ENCODE results near the gene SLC6A7. TPM values are rescaled to one million over a fixed set of nuclear protein-coding genes. Genes with fewer than 3 reads are reported as not detected.
"Not testable (repeated sequence)": the region's sequence is repeated elsewhere in the genome, so short reads cannot be mapped to it uniquely, and the experiment has no call there.

SLC6A7 gene
- total and polyA plus RNA-seq, 5 experiments from 2014 or later: not detected

DNA sequence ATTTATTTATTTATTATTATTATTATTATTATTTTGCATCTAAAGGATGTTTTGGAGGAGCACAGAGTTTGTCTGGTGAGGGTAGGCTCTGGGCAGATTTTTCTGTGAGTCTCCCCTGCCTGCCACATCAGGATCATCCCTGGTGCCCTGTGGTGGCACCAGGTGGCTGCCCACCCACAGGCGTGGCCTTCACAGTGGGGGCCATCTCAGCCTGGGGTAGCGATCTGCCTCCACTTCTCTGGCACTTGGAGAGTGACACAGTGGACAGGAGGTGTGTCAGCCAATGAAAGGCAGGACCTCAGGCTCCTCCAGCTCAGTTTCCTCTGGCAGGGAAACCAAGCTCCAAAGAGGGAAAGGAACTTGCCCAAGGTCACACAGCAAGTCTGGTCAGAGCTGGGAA, 30.0 kb downstream of the SLC6A7 start:
- Mint-ChIP-seq H3K27me3 (peaks cover 2 to 30% (median 9%) of the 10 kb centered on the region in 5 donors), H3K36me3 (no peaks in the 10 kb centered on the region), H3K4me3 (no peak overlapping the region), H3K9me3 (no peaks in the 10 kb centered on the region), H3K27ac (no peak overlapping the region), H3K4me1 (peaks cover 2 to 9% (median 3%) of the 10 kb centered on the region in 4 donors)
- POLR2A ChIA-PET: no interaction called here
- ATAC-seq (no peak), DNase-seq (no peak)

- ATAC-seq (no peak), DNase-seq (no peak)
- Mint-ChIP-seq H3K27ac (no peak overlapping the region), H3K36me3 (no peaks in the 10 kb centered on the region), H3K9me3 (no peaks in the 10 kb centered on the region), H3K4me1 (peaks cover 2 to 9% (median 3%) of the 10 kb centered on the region in 4 donors), H3K4me3 (no peak overlapping the region), H3K27me3 (peaks cover 2 to 20% (median 9%) of the 10 kb centered on the region in 5 donors)
- POLR2A ChIA-PET: no interaction called here
Observed at GRCh38 chr5:150221471-150221870, 31.6 kb downstream of the SLC6A7 start.

GRCh38 chr5:150222906-150223305, 33.0 kb downstream of the SLC6A7 start:
- POLR2A ChIA-PET: no interaction called here
- peaks cover 0 to 4% (median 2%) of the 10 kb centered on the region in 4 donors for H3K4me1 Mint-ChIP-seq
- no peak overlapping the region for H3K27ac Mint-ChIP-seq
- no peak for ATAC-seq
- no peaks in the 10 kb centered on the region for H3K36me3 Mint-ChIP-seq
- DNase-seq: no peak
- peaks cover 0 to 6% (median 0%) of the 10 kb centered on the region in 5 donors for H3K27me3 Mint-ChIP-seq
- H3K4me3 Mint-ChIP-seq: no peak overlapping the region
- H3K9me3 Mint-ChIP-seq: no peaks in the 10 kb centered on the region

DNA sequence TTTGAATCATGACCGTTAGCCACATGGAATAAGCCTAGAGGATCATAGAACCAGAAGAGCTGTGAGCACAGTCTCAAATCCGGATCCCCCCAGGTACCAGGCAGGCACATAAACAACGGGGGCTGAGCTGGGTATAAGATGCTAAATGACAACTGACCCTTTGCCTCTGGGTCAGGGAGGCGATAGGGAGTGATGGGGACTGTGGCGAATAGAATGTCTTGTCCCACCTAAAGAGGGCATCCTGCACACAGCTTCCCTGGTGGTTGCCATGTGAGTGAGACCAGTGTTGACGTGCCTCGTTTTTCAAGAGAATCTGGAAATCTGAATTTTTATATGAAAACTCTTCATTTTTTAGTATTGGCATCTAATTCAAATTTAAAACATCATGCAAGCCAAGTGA, 33.6 kb downstream of the SLC6A7 start:
- Mint-ChIP-seq H3K36me3 (no peaks in the 10 kb centered on the region), H3K4me1 (no peaks in the 10 kb centered on the region), H3K9me3 (no peaks in the 10 kb centered on the region), H3K27me3 (peaks cover 0 to under 1% (median 0%) of the 10 kb centered on the region in 5 donors), H3K4me3 (no peak overlapping the region), H3K27ac (no peak overlapping the region)
- DNase-seq (no peak), ATAC-seq (no peak)
- POLR2A ChIA-PET: no interaction called here

GRCh38 chr5:150224483-150225027, 34.7 kb downstream of the SLC6A7 start:
- H3K36me3 Mint-ChIP-seq: no peaks in the 10 kb centered on the region
- POLR2A ChIA-PET: no interaction called here
- H3K9me3 Mint-ChIP-seq: no peaks in the 10 kb centered on the region
- no peaks in the 10 kb centered on the region for H3K4me1 Mint-ChIP-seq
- ATAC-seq: no peak
- H3K27me3 Mint-ChIP-seq: peaks cover 0 to under 1% (median 0%) of the 10 kb centered on the region in 5 donors
- H3K4me3 Mint-ChIP-seq: no peak overlapping the region
- no peak for DNase-seq
- H3K27ac Mint-ChIP-seq: no peak overlapping the region

GRCh38 chr5:150227036-150227435, 37.2 kb downstream of the SLC6A7 start:
- DNase-seq: no peak
- no peak for ATAC-seq
- H3K9me3 Mint-ChIP-seq: no peaks in the 10 kb centered on the region
- H3K36me3 Mint-ChIP-seq: no peaks in the 10 kb centered on the region
- peaks cover 0 to 1% (median 0%) of the 10 kb centered on the region in 5 donors for H3K27me3 Mint-ChIP-seq
- no peak overlapping the region for H3K4me3 Mint-ChIP-seq
- H3K27ac Mint-ChIP-seq: peak overlapping the region in 1 of 10 donors; percentile 35
- peaks cover 0 to 3% (median 0%) of the 10 kb centered on the region in 4 donors for H3K4me1 Mint-ChIP-seq
- POLR2A ChIA-PET: no interaction called here

DNA sequence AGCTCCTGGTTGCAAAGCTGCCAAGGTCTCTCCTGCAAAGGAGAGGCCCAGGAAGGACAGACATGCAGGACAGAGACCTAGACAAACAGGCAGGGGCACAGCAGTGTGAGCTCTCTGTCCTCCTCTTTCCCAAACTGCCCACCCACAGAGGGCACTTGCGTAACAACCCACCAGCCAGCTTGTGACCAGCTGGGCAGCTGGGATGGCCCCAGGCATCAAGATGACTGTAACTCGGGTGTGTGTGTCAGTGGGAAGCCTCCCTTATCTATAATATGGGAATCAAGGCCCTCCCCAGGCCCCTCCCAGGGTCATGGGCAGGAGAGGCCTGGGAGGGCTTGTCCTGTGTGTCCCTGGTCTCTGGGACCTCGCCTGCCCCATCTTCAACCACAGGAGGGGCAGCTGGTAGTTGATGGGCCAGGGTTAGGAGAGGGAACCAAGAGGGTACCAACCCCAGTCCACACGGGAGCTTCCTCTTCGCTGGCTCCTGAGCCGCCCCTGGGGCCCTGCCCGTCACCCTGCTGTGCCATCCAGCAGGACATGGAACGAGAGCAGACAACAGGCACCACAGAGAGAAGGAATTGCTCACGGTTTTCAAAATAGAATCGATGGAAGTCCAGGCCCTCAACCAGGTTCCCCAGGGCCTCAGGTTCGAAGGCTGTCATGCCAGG, 37.9 kb downstream of the SLC6A7 start:
- ATAC-seq (no peak), DNase-seq (no peak)
- Mint-ChIP-seq H3K36me3 (no peaks in the 10 kb centered on the region), H3K27me3 (peaks cover 0 to 1% (median 0%) of the 10 kb centered on the region in 5 donors), H3K9me3 (no peaks in the 10 kb centered on the region), H3K4me3 (no peak overlapping the region), H3K4me1 (peaks cover 0 to 3% (median 0%) of the 10 kb centered on the region in 4 donors), H3K27ac (no peak overlapping the region)
- POLR2A ChIA-PET: no interaction called here

GRCh38 chr5:150229571-150229970, 39.7 kb downstream of the SLC6A7 start:
- Mint-ChIP-seq H3K9me3 (no peaks in the 10 kb centered on the region), H3K27ac (no peak overlapping the region), H3K4me3 (no peak overlapping the region), H3K27me3 (peaks cover 0 to 1% (median 0%) of the 10 kb centered on the region in 5 donors), H3K36me3 (no peaks in the 10 kb centered on the region), H3K4me1 (peaks cover 0 to 3% (median 0%) of the 10 kb centered on the region in 4 donors)
- POLR2A ChIA-PET: no interaction called here
- ATAC-seq (no peak), DNase-seq (no peak)

- H3K4me3 Mint-ChIP-seq: no peak overlapping the region
Observed at GRCh38 chr5:150230842-150231241, 41.0 kb downstream of the SLC6A7 start.

GRCh38 chr5:150233706-150234105, 43.8 kb downstream of the SLC6A7 start:
- DNase-seq, H3K36me3 Mint-ChIP-seq, ATAC-seq, H3K4me1 Mint-ChIP-seq, POLR2A ChIA-PET, H3K27ac Mint-ChIP-seq, H3K27me3 Mint-ChIP-seq, H3K4me3 Mint-ChIP-seq, H3K9me3 Mint-ChIP-seq: not testable (repeated sequence)

More at GRCh38 chr5:150230842-150231241, 41.0 kb downstream of the SLC6A7 start:
- H3K27ac Mint-ChIP-seq: no peak overlapping the region
- ATAC-seq: no peak
- peaks cover 0 to 1% (median 0%) of the 10 kb centered on the region in 5 donors for H3K27me3 Mint-ChIP-seq
- POLR2A ChIA-PET: interaction anchor here (0.5 kb wide), 1 partner anchor 1086 kb away, joined by 4 read pairs; no protein-coding TSS in a partner anchor
- no peaks in the 10 kb centered on the region for H3K9me3 Mint-ChIP-seq
- H3K4me1 Mint-ChIP-seq: peaks cover 0 to 3% (median 0%) of the 10 kb centered on the region in 4 donors
- DNase-seq: no peak
- no peaks in the 10 kb centered on the region for H3K36me3 Mint-ChIP-seq

DNA sequence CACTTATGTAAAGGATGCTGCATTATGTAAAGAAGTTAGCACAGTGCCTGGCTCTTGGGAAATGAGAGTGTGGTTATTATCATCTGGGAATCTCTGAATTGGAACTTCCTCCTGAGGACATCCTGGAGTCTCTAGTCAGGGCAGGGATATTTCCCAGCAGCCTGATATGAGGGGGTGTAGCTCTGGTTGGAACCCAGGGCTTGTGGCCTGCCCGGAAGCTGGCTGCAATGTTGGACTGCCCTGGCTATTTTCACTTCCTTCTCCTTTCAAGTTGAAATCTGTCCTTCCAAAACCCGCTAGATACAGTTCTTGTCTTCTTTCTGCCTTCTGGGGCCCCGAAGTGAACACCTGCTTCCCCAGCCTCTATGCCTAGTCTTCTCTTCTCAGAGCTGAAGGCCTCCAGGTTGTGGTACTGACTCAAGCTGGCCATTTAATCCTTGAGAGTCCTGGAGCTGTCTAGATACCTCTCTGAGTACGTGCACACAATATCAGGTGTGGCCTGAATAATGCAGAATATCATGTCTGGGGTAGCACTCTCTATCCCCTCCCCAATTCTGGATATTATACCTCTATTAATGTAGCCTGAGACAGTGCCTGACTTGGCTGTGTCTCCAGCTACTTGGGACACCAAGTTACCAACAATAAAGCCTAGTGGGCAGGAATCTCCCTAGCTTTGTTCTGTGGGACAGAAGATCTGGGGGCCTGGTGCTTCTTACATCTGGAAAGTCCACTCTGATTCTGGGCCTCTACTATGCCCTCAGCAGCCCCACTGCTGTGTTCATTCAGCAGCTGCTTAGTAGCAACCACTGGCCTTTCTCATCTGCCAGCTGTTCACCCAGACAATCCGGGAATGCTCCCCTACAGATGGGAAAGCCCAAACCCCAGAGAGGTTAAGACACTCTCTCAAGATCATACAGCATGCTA, 45.0 kb downstream of the SLC6A7 start:
- Mint-ChIP-seq H3K4me3 (no peak overlapping the region), H3K36me3 (no peaks in the 10 kb centered on the region), H3K27ac (no peak overlapping the region), H3K9me3 (no peaks in the 10 kb centered on the region), H3K4me1 (peaks cover 0 to 3% (median 0%) of the 10 kb centered on the region in 4 donors), H3K27me3 (no peaks in the 10 kb centered on the region)
- DNase-seq (no peak), ATAC-seq (no peak)
- POLR2A ChIA-PET: no interaction called here

- H3K9me3 Mint-ChIP-seq: no peaks in the 10 kb centered on the region
- no peak for ATAC-seq
- no peak overlapping the region for H3K27ac Mint-ChIP-seq
- H3K4me1 Mint-ChIP-seq: peaks cover 0 to 3% (median 0%) of the 10 kb centered on the region in 4 donors
- H3K27me3 Mint-ChIP-seq: no peaks in the 10 kb centered on the region
- POLR2A ChIA-PET: no interaction called here
- no peak for DNase-seq
- no peaks in the 10 kb centered on the region for H3K36me3 Mint-ChIP-seq
- no peak overlapping the region for H3K4me3 Mint-ChIP-seq
Observed at GRCh38 chr5:150235500-150235854, 45.6 kb downstream of the SLC6A7 start.

DNA sequence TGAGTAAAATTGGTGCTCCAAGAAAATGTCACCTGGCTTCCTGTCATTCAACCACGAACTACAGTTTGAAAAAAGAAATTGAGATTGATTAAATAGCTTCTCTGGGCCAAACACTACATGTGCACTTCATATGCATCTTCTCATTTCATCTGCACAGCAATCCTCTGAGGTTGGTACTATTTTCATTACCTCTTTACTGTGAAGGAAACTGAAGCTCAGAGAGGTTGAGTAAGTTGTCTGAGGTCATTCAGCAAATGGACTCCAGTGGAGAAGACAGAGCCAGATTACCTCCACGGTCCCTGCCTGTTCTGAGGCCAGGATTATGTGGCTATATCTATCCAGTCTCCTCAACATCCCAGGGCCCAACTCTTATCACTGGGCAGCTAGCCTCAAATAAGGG, 46.5 kb downstream of the SLC6A7 start:
- POLR2A ChIA-PET: no interaction called here
- DNase-seq (no peak), ATAC-seq (no peak)
- Mint-ChIP-seq H3K4me1 (no peaks in the 10 kb centered on the region), H3K4me3 (no peak overlapping the region), H3K9me3 (no peaks in the 10 kb centered on the region), H3K27ac (no peak overlapping the region), H3K36me3 (no peaks in the 10 kb centered on the region), H3K27me3 (no peaks in the 10 kb centered on the region)
